ENCODE measurements around the gene OR1K1. TPM values are rescaled to one million over a fixed set of nuclear protein-coding genes. Genes with fewer than 3 reads are reported as not detected.
"Not testable (repeated sequence)": the region's sequence is repeated elsewhere in the genome, so short reads cannot be mapped to it uniquely, and the experiment has no call there.

Gene OR1K1
- total and polyA plus RNA-seq, 5 experiments from 2014 or later: not detected

DNA sequence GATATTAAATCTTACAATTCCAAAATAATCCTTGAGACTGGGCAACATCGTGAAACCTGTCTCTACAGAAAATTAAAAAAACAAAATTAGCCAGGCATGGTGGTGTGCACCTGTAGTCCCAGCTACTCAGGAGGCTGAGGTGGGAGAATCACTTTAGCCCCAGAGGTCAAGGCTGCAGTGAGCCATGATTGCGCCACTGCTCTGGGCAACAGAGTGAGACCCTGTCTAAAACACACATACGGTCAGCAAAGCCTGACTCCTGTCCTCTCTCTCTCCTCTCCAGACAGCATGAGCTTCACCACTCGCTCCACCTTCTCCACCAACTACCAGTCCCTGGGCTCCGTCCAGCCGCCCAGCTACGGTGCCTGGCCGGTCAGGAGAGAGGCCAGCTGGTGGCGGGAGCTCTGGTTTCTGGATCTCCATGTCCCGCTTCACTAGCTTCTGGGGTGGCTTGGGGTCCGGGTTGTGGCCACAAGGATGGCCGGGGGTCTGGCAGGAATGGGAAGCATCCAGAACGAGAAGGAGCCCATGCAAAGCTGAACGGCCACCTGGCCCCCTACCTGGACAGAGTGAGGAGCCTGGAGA, 37.4 kb downstream of the OR1K1 start:
- peak overlapping the region in 2 of 10 donors; percentile 6 to 55 for H3K4me3 Mint-ChIP-seq
- no peaks in the 10 kb centered on the region for H3K36me3 Mint-ChIP-seq
- DNase-seq: no peak
- H3K4me1 Mint-ChIP-seq: peaks cover 15 to 20% (median 17%) of the 10 kb centered on the region in 4 donors
- ATAC-seq: no peak
- POLR2A ChIA-PET: no interaction called here
- H3K27me3 Mint-ChIP-seq: no peaks in the 10 kb centered on the region
- no peaks in the 10 kb centered on the region for H3K9me3 Mint-ChIP-seq
- peak overlapping the region in 2 of 10 donors; percentile 6 to 46 for H3K27ac Mint-ChIP-seq

DNA sequence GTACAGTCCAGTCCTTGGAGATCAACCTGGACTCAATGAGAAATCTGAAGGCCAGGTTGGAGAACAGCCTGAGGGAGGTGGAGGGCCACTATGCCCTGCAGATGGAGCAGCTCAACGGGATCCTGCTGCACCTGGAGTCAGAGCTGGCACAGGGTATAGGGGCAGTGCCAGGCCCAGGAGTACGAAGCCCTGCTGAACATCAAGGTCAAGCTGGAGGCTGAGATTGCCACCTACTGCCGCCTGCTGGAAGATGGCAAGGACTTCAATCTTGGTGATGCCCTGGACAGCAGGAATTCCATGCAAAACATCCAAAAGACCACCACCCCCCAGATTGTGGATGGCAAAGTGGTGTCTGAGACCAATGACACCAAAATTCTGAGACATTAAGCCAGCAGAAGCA, 38.5 kb downstream of the OR1K1 start:
- not testable (repeated sequence) for DNase-seq, H3K27me3 Mint-ChIP-seq, H3K27ac Mint-ChIP-seq, H3K9me3 Mint-ChIP-seq, H3K4me3 Mint-ChIP-seq, H3K36me3 Mint-ChIP-seq, ATAC-seq
- POLR2A ChIA-PET: interaction anchor here (1.2 to 1.4 kb wide), 2 partner anchors 10 to 22 kb away, joined by 3 to 4 read pairs; partner anchors contain the start of gene PDCL
- peaks cover 15 to 25% (median 19%) of the 10 kb centered on the region in 4 donors for H3K4me1 Mint-ChIP-seq

- Mint-ChIP-seq H3K4me1 (peaks cover 18 to 36% (median 20%) of the 10 kb centered on the region in 4 donors), H3K36me3 (no peaks in the 10 kb centered on the region), H3K27ac (peak overlapping the region in 2 of 10 donors; percentile 0 to 29), H3K27me3 (no peaks in the 10 kb centered on the region), H3K9me3 (no peaks in the 10 kb centered on the region), H3K4me3 (no peak overlapping the region)
- POLR2A ChIA-PET: no interaction called here
- ATAC-seq (no peak), DNase-seq (no peak)
These were observed 41.6 kb downstream of the OR1K1 start for GRCh38 chr9:122841501-122841900.

GRCh38 chr9:122844137-122844536, 44.2 kb downstream of the OR1K1 start:
- H3K27ac Mint-ChIP-seq: peak overlapping the region in 6 of 10 donors; percentile 4 to 51 (median 26)
- POLR2A ChIA-PET: interaction anchor here (0.6 kb wide), 1 partner anchor 15 kb away, joined by 5 read pairs; no protein-coding TSS in a partner anchor
- ATAC-seq: no peak

GRCh38 chr9:122845116-122845515, 45.2 kb downstream of the OR1K1 start:
- Mint-ChIP-seq H3K4me3 (no peak overlapping the region), H3K27me3 (no peaks in the 10 kb centered on the region), H3K4me1 (peaks cover 22 to 50% (median 43%) of the 10 kb centered on the region in 4 donors), H3K36me3 (peaks cover 0 to 21% (median 0%) of the 10 kb centered on the region in 3 donors), H3K9me3 (no peaks in the 10 kb centered on the region), H3K27ac (peak overlapping the region in 4 of 10 donors; percentile 9 to 79 (median 44))
- DNase-seq: no peak
- POLR2A ChIA-PET: interaction anchor here (0.8 kb wide), 1 partner anchor 15 kb away, joined by 3 read pairs; no protein-coding TSS in a partner anchor
- no peak for ATAC-seq

More at GRCh38 chr9:122844137-122844536, 44.2 kb downstream of the OR1K1 start:
- H3K4me1 Mint-ChIP-seq: peaks cover 20 to 44% (median 37%) of the 10 kb centered on the region in 4 donors
- H3K4me3 Mint-ChIP-seq: no peak overlapping the region
- DNase-seq: no peak
- H3K9me3 Mint-ChIP-seq: no peaks in the 10 kb centered on the region
- peaks cover 0 to 14% (median 0%) of the 10 kb centered on the region in 3 donors for H3K36me3 Mint-ChIP-seq
- H3K27me3 Mint-ChIP-seq: no peaks in the 10 kb centered on the region

- ATAC-seq: peak; percentile 72 to 86
- peak overlapping the region in 8 of 10 donors; percentile 11 to 55 (median 42) for H3K4me3 Mint-ChIP-seq
- no peaks in the 10 kb centered on the region for H3K27me3 Mint-ChIP-seq
- peaks cover 20 to 52% (median 46%) of the 10 kb centered on the region in 4 donors for H3K4me1 Mint-ChIP-seq
- peak overlapping the region; percentile 27 to 98 (median 91) for H3K27ac Mint-ChIP-seq
- POLR2A ChIA-PET: interaction anchor here (1.0 kb wide), 1 partner anchor 11 kb away, joined by 5 read pairs; no protein-coding TSS in a partner anchor
- H3K36me3 Mint-ChIP-seq: peaks cover 4 to 33% (median 8%) of the 10 kb centered on the region in 3 donors
- no peaks in the 10 kb centered on the region for H3K9me3 Mint-ChIP-seq
- peak in 5 of 10 donors; percentile 12 to 89 (median 51) for DNase-seq
These were observed 46.5 kb downstream of the OR1K1 start for GRCh38 chr9:122846371-122846940.

GRCh38 chr9:122848256-122848943, 48.5 kb downstream of the OR1K1 start:
- Mint-ChIP-seq H3K36me3 (peaks cover 4 to 42% (median 8%) of the 10 kb centered on the region in 3 donors), H3K4me1 (peaks cover 15 to 47% (median 46%) of the 10 kb centered on the region in 4 donors), H3K4me3 (no peak overlapping the region), H3K27me3 (no peaks in the 10 kb centered on the region), H3K27ac (peak overlapping the region; percentile 21 to 80 (median 58)), H3K9me3 (no peaks in the 10 kb centered on the region)
- DNase-seq (no peak), ATAC-seq (no peak)
- POLR2A ChIA-PET: no interaction called here

Other genes with a start within 250 kb of the OR1K1 start
- not detected for gene OR1N2, start 247.0 kb upstream of the OR1K1 start, total RNA-seq
- gene OR1N2, start 247.0 kb upstream of the OR1K1 start, polyA plus RNA-seq: not detected
- not detected for gene OR1L8, start 216.7 kb upstream of the OR1K1 start, total RNA-seq
- not detected for gene OR1L8, start 216.7 kb upstream of the OR1K1 start, polyA plus RNA-seq
- gene OR1Q1, start 185.4 kb upstream of the OR1K1 start, total RNA-seq: 1 to 10 TPM; 1.1 to 1.5 TPM
- gene OR1Q1, start 185.4 kb upstream of the OR1K1 start, polyA plus RNA-seq: not detected
- not detected for gene OR1B1, start 142.5 kb upstream of the OR1K1 start, total RNA-seq
- gene OR1B1, start 142.5 kb upstream of the OR1K1 start, polyA plus RNA-seq: not detected
- gene OR1L1, start 138.4 kb upstream of the OR1K1 start, total RNA-seq: not detected
- gene OR1L1, start 138.4 kb upstream of the OR1K1 start, polyA plus RNA-seq: not detected
- not detected for gene OR1L3, start 125.0 kb upstream of the OR1K1 start, total RNA-seq
- gene OR1L3, start 125.0 kb upstream of the OR1K1 start, polyA plus RNA-seq: not detected
- not detected for gene OR1L4, start 76.1 kb upstream of the OR1K1 start, total RNA-seq
- not detected for gene OR1L4, start 76.1 kb upstream of the OR1K1 start, polyA plus RNA-seq
- not detected for gene OR1L6, start 57.8 kb upstream of the OR1K1 start, total RNA-seq
- gene OR1L6, start 57.8 kb upstream of the OR1K1 start, polyA plus RNA-seq: not detected
- not detected for gene OR5C1, start 11.2 kb upstream of the OR1K1 start, total RNA-seq
- gene OR5C1, start 11.2 kb upstream of the OR1K1 start, polyA plus RNA-seq: not detected
- gene PDCL, start 28.5 kb downstream of the OR1K1 start, total RNA-seq: 10 to 100 TPM; 19.6 to 20.8 TPM
- gene PDCL, start 28.5 kb downstream of the OR1K1 start, polyA plus RNA-seq: 10 to 100 TPM in 1 of 3 donors, 1 to 10 TPM in 2; 7.8 to 10.8 (median 8.3) TPM
- 10 to 100 TPM; 55.8 to 60.6 TPM for gene RC3H2, start 105.2 kb downstream of the OR1K1 start, total RNA-seq
- gene RC3H2, start 105.2 kb downstream of the OR1K1 start, polyA plus RNA-seq: 10 to 100 TPM; 17.1 to 23.2 (median 18.2) TPM
- 10 to 100 TPM; 19.8 to 20.0 TPM for gene ZBTB6, start 113.2 kb downstream of the OR1K1 start, total RNA-seq
- 1 to 10 TPM; 2.0 to 4.4 (median 2.1) TPM for gene ZBTB6, start 113.2 kb downstream of the OR1K1 start, polyA plus RNA-seq
- gene ZBTB26, start 131.4 kb downstream of the OR1K1 start, total RNA-seq: 10 to 100 TPM in 1 of 2 experiments, 1 to 10 TPM in 1; 9.1 to 10.4 TPM
- gene ZBTB26, start 131.4 kb downstream of the OR1K1 start, polyA plus RNA-seq: 1 to 10 TPM in 1 of 3 donors, under 1 TPM in 2; 0.57 to 1.3 (median 0.66) TPM
- 10 to 100 TPM; 43.4 to 43.5 TPM for gene RABGAP1, start 140.9 kb downstream of the OR1K1 start, total RNA-seq
- 10 to 100 TPM; 21.9 to 26.6 (median 23.8) TPM for gene RABGAP1, start 140.9 kb downstream of the OR1K1 start, polyA plus RNA-seq
- under 1 TPM; 0.60 to 0.91 TPM for gene GPR21, start 233.5 kb downstream of the OR1K1 start, total RNA-seq
- not detected for gene GPR21, start 233.5 kb downstream of the OR1K1 start, polyA plus RNA-seq

Data from naive thymus-derived CD8-positive, alpha-beta T cell (primary cell).